Ishikawa (cell line): ENCODE measurements around the gene FBXL17.

Source experiments
- CEBPB ChIP-seq: IDR thresholded peaks from 2 replicates; pipeline ENCODE4 v1.6.1; 2012
- CREB1 ChIP-seq: IDR thresholded peaks from 2 replicates; pipeline ENCODE4 v1.6.1; 2012; ENCODE audit warnings: low read depth
- MAX ChIP-seq: IDR thresholded peaks from 2 replicates; pipeline ENCODE4 v1.6.1; 2012
- NFIC ChIP-seq: IDR thresholded peaks from 2 replicates; pipeline ENCODE4 v1.6.1; 2012
- REST ChIP-seq: IDR thresholded peaks from 2 replicates; pipeline ENCODE4 v1.6.1; 2012; ENCODE audit warnings: low read depth, mild to moderate bottlenecking
- TAF1 ChIP-seq: IDR thresholded peaks from 2 replicates; pipeline ENCODE4 v1.6.1; 2012; ENCODE audit warnings: low read depth, mild to moderate bottlenecking
- ZBTB7A ChIP-seq: IDR thresholded peaks from 2 replicates; pipeline ENCODE4 v1.6.1; 2012; ENCODE audit warnings: low read depth

- TF ChIP-seq CREB1 (no peak), NFIC (no peak), ZBTB7A (no peak), REST (no peak), MAX (no peak), TAF1 (no peak), CEBPB (no peak)
These were observed 564.5 kb downstream of the FBXL17 start for GRCh38 chr5:107817436-107817835.
